GM23338 (cell line): ENCODE data around the gene NYAP2. TPM values are rescaled to one million over a fixed set of nuclear protein-coding genes. Genes with fewer than 3 reads are reported as not detected.

Source experiments
- ATAC-seq: fragments of 200-7000 bp; cut with Tn5 transposase; 3 replicates; pipeline ENCODE4 v1.9.1; 2020
- DNase-seq: peaks from one replicate; pipeline ENCODE4 v3.0.0-alpha.2; 2015; ENCODE audit warnings: low spot score
- H2AFZ ChIP-seq: fragments of 200-600 bp; sonication (generic); 2 replicates; pipeline ENCODE4 v1.8.0; 2016; ENCODE audit warnings: antibody characterized with exemption, mild to moderate bottlenecking, moderate library complexity
- H3F3A ChIP-seq: fragments of 200-600 bp; sonication (generic); replicated peaks from 2 replicates; pipeline ENCODE4 v1.8.0; 2017; ENCODE audit warnings: antibody characterized with exemption, mixed run types, low read depth
- H3K27ac ChIP-seq: fragments of 200-600 bp; sonication (generic); 2 replicates; pipeline ENCODE4 v1.6.1; 2016; ENCODE audit warnings: low read depth
- H3K27me3 ChIP-seq: fragments of 200-600 bp; sonication (generic); 2 replicates; pipeline ENCODE4 v1.8.0; 2016; ENCODE audit warnings: mild to moderate bottlenecking, mixed run types, moderate library complexity; ENCODE audit not compliant: insufficient read depth
- H3K36me3 ChIP-seq: fragments of 200-600 bp; sonication (generic); 2 replicates; pipeline ENCODE4 v1.8.0; 2016; ENCODE audit warnings: mild to moderate bottlenecking; ENCODE audit not compliant: insufficient read depth
- H3K4me1 ChIP-seq: fragments of 200-600 bp; sonication (generic); 2 replicates; pipeline ENCODE4 v1.8.0; 2016; ENCODE audit warnings: mild to moderate bottlenecking, moderate library complexity; ENCODE audit not compliant: insufficient read depth
- H3K4me2 ChIP-seq: fragments of 200-600 bp; sonication (generic); 2 replicates; pipeline ENCODE4 v1.7.1; 2017; ENCODE audit warnings: mixed run types
- H3K4me3 ChIP-seq: fragments of 200-600 bp; sonication (generic); 2 replicates; pipeline ENCODE4 v1.6.1; 2016; ENCODE audit warnings: mixed run types
- H3K79me2 ChIP-seq: fragments of 200-600 bp; sonication (generic); replicated peaks from 2 replicates; pipeline ENCODE4 v1.8.0; 2017; ENCODE audit warnings: mild to moderate bottlenecking; ENCODE audit not compliant: insufficient read depth
- H3K9me2 ChIP-seq: fragments of 200-600 bp; sonication (generic); 2 replicates; pipeline ENCODE4 v1.8.0; 2017; ENCODE audit not compliant: insufficient read depth
- H4K20me1 ChIP-seq: fragments of 200-600 bp; sonication (generic); replicated peaks from 2 replicates; pipeline ENCODE4 v1.8.0; 2017; ENCODE audit warnings: mild to moderate bottlenecking; ENCODE audit not compliant: insufficient read depth
- H3K27ac Mint-ChIP-seq: 2 replicates; pipeline ENCODE4 v1.8.0; 2020; ENCODE audit warnings: inconsistent platforms, mild to moderate bottlenecking, moderate library complexity, mixed read lengths
- H3K27me3 Mint-ChIP-seq: 3 replicates; pipeline ENCODE4 v1.8.0; 2022; ENCODE audit warnings: low read depth, mild to moderate bottlenecking, moderate library complexity, mixed read lengths, inconsistent platforms; ENCODE audit not compliant: insufficient read depth, poor library complexity
- H3K36me3 Mint-ChIP-seq: 3 replicates; pipeline ENCODE4 v1.8.0; 2021; ENCODE audit warnings: low read depth, mild to moderate bottlenecking, inconsistent platforms, moderate library complexity, mixed read lengths
- H3K4me1 Mint-ChIP-seq: 3 replicates; pipeline ENCODE4 v1.8.0; 2020; ENCODE audit warnings: mild to moderate bottlenecking, inconsistent platforms, mixed read lengths
- H3K4me3 Mint-ChIP-seq: 3 replicates; pipeline ENCODE4 v1.8.0; 2021; ENCODE audit warnings: moderate library complexity, mild to moderate bottlenecking, inconsistent platforms, mixed read lengths
- H3K9me3 Mint-ChIP-seq: 3 replicates; pipeline ENCODE4 v1.8.0; 2020; ENCODE audit warnings: moderate library complexity, mild to moderate bottlenecking, inconsistent platforms, mixed read lengths
- CREB1 ChIP-seq: fragments of 250-450 bp; sonication (Bioruptor Pico); IDR thresholded peaks from 2 replicates; pipeline ENCODE4 v1.5.0; 2020; ENCODE audit warnings: low read depth, mild to moderate bottlenecking, moderate library complexity
- EZH2 ChIP-seq: fragments of 200-600 bp; sonication (generic); IDR thresholded peaks from one replicate; pipeline ENCODE4 v1.8.0; 2017; ENCODE audit warnings: antibody characterized with exemption, mild to moderate bottlenecking, low read depth; ENCODE audit not compliant: unreplicated experiment
- EZH2phosphoT487 ChIP-seq: fragments of 200-600 bp; sonication (generic); IDR thresholded peaks from one replicate; pipeline ENCODE4 v1.8.1; 2018; ENCODE audit warnings: antibody characterized with exemption; ENCODE audit not compliant: unreplicated experiment
- JUNB ChIP-seq: IDR thresholded peaks from one replicate; pipeline ENCODE4 v1.6.1; 2016; ENCODE audit warnings: antibody characterized with exemption; ENCODE audit not compliant: unreplicated experiment
- NANOG ChIP-seq: IDR thresholded peaks from 2 replicates; pipeline ENCODE4 v1.6.1; 2016; ENCODE audit warnings: antibody characterized with exemption, borderline replicate concordance
- POLR2AphosphoS5 ChIP-seq: IDR thresholded peaks from 2 replicates; pipeline ENCODE4 v1.6.1; 2016; ENCODE audit warnings: antibody characterized with exemption, low read depth
- STAT1 ChIP-seq: IDR thresholded peaks from one replicate; pipeline ENCODE4 v1.6.1; 2016; ENCODE audit warnings: antibody characterized with exemption; ENCODE audit not compliant: unreplicated experiment
- ZNF114 ChIP-seq: fragments of 250-450 bp; sonication (Bioruptor Pico); IDR thresholded peaks from 2 replicates; pipeline ENCODE4 v1.5.0; 2020; ENCODE audit warnings: mild to moderate bottlenecking, moderate library complexity
- ZNF331 ChIP-seq: fragments of 250-450 bp; sonication (Bioruptor Pico); IDR thresholded peaks from 2 replicates; pipeline ENCODE4 v1.5.0; 2020; ENCODE audit warnings: low read depth, mild to moderate bottlenecking, moderate library complexity
- polyA plus RNA-seq: library from polyadenylated mRNA; unstranded; fragments of >200 nt; fragmentation: Nextera tagmentation; extraction: Ambion mirVana; gene quantifications from 2 replicates; pipeline ENCODE4 v1.2.1, GENCODE V29; 2016
- total RNA-seq: library from RNA; depleted of rRNA; stranded (reverse); fragments of >200 nt; shearing (Covaris generic); gene quantifications from 2 replicates; pipeline ENCODE4 v1.2.3, GENCODE V29; 2014
- TF ChIP-seq, protein P1 (sequence below): fragments of 250-450 bp; sonication (Bioruptor Pico); IDR thresholded peaks from 2 replicates; pipeline ENCODE4 v1.5.0; 2020; ENCODE audit warnings: mild to moderate bottlenecking, moderate library complexity
- TF ChIP-seq, protein P2 (sequence below), 2 experiments: fragments of 200-600 bp in 1 of 2; sonication (generic) in 1 of 2; conservative IDR thresholded peaks; 2 replicates each; pipeline versions ENCODE4 v1.5.1 to v1.6.1; 2016 to 2017; ENCODE audit warnings: antibody characterized with exemption in 2 of 2, low read depth in 2 of 2, mild to moderate bottlenecking in 2 of 2, moderate library complexity in 1 of 2
- TF ChIP-seq, protein P3 (sequence below): IDR thresholded peaks from 2 replicates; pipeline ENCODE4 v1.6.1; 2016; ENCODE audit warnings: antibody characterized with exemption
- TF ChIP-seq, protein P4 (sequence below): IDR thresholded peaks from one replicate; pipeline ENCODE4 v1.6.1; 2018; ENCODE audit warnings: antibody characterized with exemption; ENCODE audit not compliant: unreplicated experiment

The NYAP2 gene
- total and polyA plus RNA-seq, 2 experiments from 2014 or later = not detected

DNA sequence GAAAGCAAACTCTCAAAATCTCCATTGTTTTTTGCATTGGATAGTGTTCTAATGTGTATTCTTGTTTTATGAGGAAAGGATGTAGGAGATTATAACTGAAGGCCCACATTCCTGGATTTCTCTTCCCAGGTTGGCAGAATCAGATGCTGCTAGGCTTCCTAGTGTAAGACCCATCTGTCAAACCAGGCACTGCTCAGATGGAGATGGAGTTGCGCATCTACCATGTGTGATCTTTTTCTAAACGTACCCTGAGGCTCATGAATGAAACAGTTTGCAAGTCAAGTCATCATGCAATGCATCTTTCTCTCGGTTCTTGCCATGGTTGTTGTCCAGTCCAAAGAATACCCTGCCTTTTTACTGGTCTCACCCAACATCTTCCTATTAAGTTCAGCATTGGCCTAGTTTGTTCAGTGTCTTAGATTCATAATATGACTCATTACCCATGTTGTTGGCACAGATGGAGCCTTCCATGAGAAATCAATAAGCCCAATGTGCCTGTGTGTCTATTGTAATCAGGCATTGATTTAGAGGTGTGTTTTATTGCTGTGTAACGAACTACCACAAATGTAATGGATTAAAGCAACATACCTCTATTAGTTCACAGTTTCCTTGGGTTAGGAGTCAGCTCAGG, 127.4 kb downstream of the NYAP2 start:
- no peaks in the 10 kb centered on the region for H3K4me1 Mint-ChIP-seq
- H3K9me3 Mint-ChIP-seq = no peaks in the 10 kb centered on the region
- H3K9me2 ChIP-seq = peaks cover 3% of the 10 kb centered on the region; the same call in 1 of the 2 replicates
- H3K36me3 ChIP-seq = no peaks in the 10 kb centered on the region
- no peak for DNase-seq
- H2AFZ ChIP-seq = no peak overlapping the region
- H3K36me3 Mint-ChIP-seq = no peaks in the 10 kb centered on the region
- TF ChIP-seq, protein P1, sequence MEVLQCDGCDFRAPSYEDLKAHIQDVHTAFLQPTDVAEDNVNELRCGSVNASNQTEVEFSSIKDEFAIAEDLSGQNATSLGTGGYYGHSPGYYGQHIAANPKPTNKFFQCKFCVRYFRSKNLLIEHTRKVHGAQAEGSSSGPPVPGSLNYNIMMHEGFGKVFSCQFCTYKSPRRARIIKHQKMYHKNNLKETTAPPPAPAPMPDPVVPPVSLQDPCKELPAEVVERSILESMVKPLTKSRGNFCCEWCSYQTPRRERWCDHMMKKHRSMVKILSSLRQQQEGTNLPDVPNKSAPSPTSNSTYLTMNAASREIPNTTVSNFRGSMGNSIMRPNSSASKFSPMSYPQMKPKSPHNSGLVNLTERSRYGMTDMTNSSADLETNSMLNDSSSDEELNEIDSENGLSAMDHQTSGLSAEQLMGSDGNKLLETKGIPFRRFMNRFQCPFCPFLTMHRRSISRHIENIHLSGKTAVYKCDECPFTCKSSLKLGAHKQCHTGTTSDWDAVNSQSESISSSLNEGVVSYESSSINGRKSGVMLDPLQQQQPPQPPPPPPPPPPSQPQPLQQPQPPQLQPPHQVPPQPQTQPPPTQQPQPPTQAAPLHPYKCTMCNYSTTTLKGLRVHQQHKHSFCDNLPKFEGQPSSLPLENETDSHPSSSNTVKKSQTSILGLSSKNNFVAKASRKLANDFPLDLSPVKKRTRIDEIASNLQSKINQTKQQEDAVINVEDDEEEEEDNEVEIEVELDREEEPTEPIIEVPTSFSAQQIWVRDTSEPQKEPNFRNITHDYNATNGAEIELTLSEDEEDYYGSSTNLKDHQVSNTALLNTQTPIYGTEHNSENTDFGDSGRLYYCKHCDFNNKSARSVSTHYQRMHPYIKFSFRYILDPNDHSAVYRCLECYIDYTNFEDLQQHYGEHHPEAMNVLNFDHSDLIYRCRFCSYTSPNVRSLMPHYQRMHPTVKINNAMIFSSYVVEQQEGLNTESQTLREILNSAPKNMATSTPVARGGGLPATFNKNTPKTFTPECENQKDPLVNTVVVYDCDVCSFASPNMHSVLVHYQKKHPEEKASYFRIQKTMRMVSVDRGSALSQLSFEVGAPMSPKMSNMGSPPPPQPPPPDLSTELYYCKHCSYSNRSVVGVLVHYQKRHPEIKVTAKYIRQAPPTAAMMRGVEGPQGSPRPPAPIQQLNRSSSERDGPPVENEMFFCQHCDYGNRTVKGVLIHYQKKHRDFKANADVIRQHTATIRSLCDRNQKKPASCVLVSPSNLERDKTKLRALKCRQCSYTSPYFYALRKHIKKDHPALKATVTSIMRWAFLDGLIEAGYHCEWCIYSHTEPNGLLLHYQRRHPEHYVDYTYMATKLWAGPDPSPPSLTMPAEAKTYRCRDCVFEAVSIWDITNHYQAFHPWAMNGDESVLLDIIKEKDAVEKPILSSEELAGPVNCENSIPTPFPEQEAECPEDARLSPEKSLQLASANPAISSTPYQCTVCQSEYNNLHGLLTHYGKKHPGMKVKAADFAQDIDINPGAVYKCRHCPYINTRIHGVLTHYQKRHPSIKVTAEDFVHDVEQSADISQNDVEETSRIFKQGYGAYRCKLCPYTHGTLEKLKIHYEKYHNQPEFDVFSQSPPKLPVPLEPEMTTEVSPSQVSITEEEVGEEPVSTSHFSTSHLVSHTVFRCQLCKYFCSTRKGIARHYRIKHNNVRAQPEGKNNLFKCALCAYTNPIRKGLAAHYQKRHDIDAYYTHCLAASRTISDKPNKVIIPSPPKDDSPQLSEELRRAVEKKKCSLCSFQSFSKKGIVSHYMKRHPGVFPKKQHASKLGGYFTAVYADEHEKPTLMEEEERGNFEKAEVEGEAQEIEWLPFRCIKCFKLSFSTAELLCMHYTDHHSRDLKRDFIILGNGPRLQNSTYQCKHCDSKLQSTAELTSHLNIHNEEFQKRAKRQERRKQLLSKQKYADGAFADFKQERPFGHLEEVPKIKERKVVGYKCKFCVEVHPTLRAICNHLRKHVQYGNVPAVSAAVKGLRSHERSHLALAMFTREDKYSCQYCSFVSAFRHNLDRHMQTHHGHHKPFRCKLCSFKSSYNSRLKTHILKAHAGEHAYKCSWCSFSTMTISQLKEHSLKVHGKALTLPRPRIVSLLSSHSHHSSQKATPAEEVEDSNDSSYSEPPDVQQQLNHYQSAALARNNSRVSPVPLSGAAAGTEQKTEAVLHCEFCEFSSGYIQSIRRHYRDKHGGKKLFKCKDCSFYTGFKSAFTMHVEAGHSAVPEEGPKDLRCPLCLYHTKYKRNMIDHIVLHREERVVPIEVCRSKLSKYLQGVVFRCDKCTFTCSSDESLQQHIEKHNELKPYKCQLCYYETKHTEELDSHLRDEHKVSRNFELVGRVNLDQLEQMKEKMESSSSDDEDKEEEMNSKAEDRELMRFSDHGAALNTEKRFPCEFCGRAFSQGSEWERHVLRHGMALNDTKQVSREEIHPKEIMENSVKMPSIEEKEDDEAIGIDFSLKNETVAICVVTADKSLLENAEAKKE (CRISPR knock-in tag) = no peak
- TF ChIP-seq ZNF331 (CRISPR knock-in tag) (no peak), EZH2 (no peak), JUNB (no peak), STAT1 (no peak), EZH2phosphoT487 (no peak), POLR2AphosphoS5 (no peak), NANOG (no peak), ZNF114 (CRISPR knock-in tag) (no peak), CREB1 (CRISPR knock-in tag) (no peak)
- TF ChIP-seq, protein P2, sequence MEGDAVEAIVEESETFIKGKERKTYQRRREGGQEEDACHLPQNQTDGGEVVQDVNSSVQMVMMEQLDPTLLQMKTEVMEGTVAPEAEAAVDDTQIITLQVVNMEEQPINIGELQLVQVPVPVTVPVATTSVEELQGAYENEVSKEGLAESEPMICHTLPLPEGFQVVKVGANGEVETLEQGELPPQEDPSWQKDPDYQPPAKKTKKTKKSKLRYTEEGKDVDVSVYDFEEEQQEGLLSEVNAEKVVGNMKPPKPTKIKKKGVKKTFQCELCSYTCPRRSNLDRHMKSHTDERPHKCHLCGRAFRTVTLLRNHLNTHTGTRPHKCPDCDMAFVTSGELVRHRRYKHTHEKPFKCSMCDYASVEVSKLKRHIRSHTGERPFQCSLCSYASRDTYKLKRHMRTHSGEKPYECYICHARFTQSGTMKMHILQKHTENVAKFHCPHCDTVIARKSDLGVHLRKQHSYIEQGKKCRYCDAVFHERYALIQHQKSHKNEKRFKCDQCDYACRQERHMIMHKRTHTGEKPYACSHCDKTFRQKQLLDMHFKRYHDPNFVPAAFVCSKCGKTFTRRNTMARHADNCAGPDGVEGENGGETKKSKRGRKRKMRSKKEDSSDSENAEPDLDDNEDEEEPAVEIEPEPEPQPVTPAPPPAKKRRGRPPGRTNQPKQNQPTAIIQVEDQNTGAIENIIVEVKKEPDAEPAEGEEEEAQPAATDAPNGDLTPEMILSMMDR (conservative IDR thresholded peaks at IDR 0.05; ENCODE audit: low read depth in 2 of 2) = no peak
- TF ChIP-seq, protein P3, sequence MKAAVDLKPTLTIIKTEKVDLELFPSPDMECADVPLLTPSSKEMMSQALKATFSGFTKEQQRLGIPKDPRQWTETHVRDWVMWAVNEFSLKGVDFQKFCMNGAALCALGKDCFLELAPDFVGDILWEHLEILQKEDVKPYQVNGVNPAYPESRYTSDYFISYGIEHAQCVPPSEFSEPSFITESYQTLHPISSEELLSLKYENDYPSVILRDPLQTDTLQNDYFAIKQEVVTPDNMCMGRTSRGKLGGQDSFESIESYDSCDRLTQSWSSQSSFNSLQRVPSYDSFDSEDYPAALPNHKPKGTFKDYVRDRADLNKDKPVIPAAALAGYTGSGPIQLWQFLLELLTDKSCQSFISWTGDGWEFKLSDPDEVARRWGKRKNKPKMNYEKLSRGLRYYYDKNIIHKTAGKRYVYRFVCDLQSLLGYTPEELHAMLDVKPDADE = no peak
- TF ChIP-seq, protein P4, sequence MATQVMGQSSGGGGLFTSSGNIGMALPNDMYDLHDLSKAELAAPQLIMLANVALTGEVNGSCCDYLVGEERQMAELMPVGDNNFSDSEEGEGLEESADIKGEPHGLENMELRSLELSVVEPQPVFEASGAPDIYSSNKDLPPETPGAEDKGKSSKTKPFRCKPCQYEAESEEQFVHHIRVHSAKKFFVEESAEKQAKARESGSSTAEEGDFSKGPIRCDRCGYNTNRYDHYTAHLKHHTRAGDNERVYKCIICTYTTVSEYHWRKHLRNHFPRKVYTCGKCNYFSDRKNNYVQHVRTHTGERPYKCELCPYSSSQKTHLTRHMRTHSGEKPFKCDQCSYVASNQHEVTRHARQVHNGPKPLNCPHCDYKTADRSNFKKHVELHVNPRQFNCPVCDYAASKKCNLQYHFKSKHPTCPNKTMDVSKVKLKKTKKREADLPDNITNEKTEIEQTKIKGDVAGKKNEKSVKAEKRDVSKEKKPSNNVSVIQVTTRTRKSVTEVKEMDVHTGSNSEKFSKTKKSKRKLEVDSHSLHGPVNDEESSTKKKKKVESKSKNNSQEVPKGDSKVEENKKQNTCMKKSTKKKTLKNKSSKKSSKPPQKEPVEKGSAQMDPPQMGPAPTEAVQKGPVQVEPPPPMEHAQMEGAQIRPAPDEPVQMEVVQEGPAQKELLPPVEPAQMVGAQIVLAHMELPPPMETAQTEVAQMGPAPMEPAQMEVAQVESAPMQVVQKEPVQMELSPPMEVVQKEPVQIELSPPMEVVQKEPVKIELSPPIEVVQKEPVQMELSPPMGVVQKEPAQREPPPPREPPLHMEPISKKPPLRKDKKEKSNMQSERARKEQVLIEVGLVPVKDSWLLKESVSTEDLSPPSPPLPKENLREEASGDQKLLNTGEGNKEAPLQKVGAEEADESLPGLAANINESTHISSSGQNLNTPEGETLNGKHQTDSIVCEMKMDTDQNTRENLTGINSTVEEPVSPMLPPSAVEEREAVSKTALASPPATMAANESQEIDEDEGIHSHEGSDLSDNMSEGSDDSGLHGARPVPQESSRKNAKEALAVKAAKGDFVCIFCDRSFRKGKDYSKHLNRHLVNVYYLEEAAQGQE = no peak
- ATAC-seq = no peak
- H3F3A ChIP-seq = no peaks in the 10 kb centered on the region
- no peaks in the 10 kb centered on the region for H3K27me3 Mint-ChIP-seq
- no peaks in the 10 kb centered on the region for H4K20me1 ChIP-seq
- no peaks in the 10 kb centered on the region for H3K4me1 ChIP-seq
- no peak overlapping the region for H3K4me3 ChIP-seq
- no peak overlapping the region for H3K4me2 ChIP-seq
- H3K27ac ChIP-seq = no peak overlapping the region
- H3K27me3 ChIP-seq = no peaks in the 10 kb centered on the region
- H3K27ac Mint-ChIP-seq = no peak overlapping the region
- no peaks in the 10 kb centered on the region for H3K79me2 ChIP-seq
- H3K4me3 Mint-ChIP-seq = no peak overlapping the region
